Urothelium cell line (cell line): ENCODE data around the gene SIM2.

Experiments
- DNase-seq: peaks from one replicate; pipeline ENCODE4 v3.0.0; 2011; ENCODE audit warnings: low spot score, mixed read lengths
- FAIRE-seq: peaks from 2 replicates; lab custom pipeline; 2011; peaks lifted over from hg19 to GRCh38; lab: Jason Lieb, UNC

The SIM2 gene

DNA sequence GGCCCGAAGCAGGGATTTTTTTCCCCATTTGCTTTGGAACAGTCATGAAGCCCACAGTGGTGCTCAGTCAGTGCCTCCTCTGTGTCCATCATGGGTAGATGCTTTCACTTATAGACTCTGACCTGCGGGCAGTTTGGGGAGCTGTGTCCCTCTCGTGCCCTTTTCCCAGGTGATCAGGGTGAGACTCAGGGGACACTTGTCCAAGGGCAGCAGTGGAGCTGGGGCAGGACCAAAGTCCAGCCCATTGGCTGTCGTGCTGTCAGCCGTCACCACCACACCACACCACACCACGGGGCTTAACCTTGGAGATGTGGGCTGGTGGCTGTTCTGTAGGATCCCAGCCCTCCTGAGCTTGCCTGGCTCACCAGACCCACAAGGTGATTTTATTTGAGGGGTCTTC lies 34.9 kb downstream of the SIM2 start:
- FAIRE-seq, result no peak
- no peak for DNase-seq

DNA sequence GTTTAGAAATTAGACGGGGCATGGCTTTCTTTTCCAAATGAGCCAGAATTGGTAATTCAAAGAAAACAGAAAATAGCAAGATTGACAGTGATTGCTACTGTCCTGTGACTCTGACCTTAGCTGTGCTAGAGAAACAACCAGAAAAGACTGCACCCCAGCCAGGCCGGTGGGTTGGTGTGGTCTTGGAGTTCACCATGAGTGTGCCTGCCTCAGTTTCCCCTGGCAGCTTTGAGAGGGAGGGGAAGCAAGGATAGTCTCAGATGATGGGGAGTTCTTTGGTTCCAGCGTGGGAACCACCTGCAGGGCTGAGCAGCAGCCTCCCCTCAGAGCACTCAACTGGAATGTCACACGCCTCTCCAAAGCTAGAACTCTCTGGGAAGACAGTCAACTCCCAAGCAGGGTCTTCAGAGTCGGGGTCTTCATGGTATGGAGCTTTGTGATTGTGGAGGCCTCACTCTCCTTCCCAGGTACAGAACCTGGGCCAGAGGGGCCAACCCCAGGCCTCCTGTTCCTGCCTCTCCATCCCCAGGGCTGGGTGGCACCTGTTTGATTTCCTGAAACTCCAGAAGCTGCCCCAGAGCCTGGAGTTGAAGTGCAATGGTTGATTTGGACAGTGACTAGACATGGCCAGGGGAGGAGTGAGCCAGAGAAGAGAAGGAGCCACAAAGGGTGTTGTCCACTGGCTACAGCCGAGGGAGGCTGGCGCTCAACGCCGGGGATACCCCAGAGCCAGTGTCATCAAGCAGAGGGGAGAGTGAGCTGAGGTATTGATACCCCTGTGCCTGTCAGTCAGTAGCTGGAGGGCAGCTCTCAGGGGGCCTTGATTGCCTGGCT lies 35.7 kb downstream of the SIM2 start:
- DNase-seq (no peak), FAIRE-seq (no peak)

DNA sequence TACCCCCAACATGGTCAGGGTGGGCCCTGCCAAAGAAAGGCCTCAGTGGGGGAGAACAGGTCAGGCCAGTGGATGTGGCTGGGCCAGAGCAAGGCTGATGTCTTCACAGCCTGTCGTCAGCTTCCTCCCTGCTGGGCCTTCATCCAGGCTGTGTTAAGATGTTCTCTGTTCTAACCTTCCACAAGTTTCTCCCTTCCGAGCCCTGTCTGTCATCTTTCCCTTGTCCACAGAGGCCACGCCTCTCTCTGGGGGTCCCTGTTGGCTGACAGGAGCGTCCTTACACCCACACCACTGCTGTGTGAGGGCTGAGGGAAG lies 36.2 kb downstream of the SIM2 start:
- DNase-seq (no peak), FAIRE-seq (no peak)

- no peak for DNase-seq
- FAIRE-seq, result no peak
Measured at GRCh38 chr21:36735724-36736320, 36.9 kb downstream of the SIM2 start.

DNA sequence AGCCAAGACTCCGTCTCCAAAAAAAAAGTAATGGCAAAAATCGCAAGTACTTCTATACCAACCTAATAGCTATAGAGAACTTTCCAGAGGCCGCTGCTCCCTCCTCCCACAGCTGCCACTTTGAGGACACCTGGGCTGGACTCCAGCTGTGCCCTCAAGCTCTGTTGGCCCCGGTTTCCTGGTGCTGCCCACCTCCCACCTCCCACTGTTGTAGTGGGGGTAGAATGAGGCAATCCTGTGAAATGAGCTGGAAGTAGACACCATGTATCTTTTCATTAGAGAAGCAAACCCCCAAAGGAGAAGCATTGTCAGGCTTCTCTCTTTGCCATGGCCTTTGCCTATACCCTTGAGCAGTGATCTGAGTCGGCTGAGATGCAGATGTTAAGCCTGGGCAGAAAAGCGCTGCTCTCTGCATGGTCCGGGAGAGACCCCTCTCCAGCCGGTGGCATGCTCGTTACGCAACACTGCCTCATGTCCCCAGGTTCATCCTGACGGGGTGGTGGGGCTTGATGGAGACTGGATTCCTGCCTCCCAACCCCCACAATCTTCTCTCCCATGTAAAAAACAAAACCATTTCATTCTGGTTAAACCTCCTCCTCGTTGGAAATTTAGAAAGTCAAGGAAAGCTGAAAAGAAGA lies 39.7 kb downstream of the SIM2 start:
- FAIRE-seq, result no peak
- DNase-seq, result no peak

GRCh38 chr21:36741506-36741905 lies 42.6 kb downstream of the SIM2 start:
- FAIRE-seq (no peak), DNase-seq (no peak)

- DNase-seq (no peak), FAIRE-seq (no peak)
Measured at GRCh38 chr21:36743008-36743407, 44.1 kb downstream of the SIM2 start.

DNA sequence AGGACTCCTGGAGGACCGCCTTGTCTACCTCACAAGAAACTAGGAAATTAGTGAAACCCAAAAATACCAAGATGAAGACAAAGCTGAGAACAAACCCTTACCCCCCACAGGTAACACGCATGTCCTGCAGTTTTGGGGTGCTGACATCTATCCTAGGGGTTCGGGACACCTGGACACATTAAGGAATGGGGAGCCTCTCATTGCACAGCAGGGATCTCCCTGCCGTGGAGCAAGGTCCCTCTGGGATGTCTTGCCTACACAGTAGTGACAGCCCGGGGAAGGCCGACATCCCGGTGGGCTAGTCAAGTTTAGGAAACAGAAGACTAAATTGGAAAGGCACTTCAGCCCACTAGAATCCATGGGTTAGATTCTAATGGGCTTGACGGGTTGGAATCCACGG lies 44.5 kb downstream of the SIM2 start:
- FAIRE-seq, result no peak
- DNase-seq, result no peak

DNA sequence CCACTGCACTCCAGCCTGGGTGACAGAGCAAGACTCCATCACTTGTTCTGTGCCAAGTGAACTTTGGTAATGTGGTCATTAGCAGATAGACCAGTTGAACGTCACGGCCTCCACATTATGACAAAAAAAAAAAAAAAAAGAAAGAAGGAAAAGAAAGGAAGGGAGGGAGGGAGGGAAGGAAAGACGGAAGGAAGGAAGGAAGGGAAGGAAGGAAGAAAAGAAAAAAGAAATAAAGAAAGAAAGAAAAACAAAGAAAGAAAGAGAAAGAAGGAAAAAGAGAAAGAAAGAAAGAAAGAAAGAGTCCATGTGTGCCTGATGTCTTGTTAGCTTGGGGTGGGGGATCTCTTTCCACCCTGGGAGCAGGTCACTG lies 45.3 kb downstream of the SIM2 start:
- DNase-seq (no peak), FAIRE-seq (no peak)

GRCh38 chr21:36744560-36745231 lies 45.8 kb downstream of the SIM2 start:
- no peak for DNase-seq

DNA sequence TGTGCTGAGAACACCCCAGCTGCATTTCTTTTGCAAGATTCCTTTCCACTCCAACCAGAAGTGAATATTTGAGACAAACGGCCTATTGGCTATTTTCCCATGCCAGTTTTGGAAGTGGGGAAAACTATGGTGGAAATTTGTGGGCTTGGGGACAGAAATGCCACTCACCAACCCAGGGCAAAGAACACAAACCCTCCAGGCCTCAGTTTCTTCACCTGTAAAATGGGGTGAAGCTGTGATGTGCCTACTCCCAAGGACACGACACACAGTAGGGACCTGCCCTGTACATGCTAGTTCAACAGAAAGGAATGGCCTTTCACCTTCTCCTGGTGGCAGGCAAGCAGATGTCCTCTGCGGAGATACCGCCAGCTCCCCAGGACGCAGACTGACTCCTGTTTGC lies 46.5 kb downstream of the SIM2 start:
- DNase-seq (no peak), FAIRE-seq (no peak)

More at GRCh38 chr21:36744560-36745231, 45.8 kb downstream of the SIM2 start:
- no peak for FAIRE-seq

DNA sequence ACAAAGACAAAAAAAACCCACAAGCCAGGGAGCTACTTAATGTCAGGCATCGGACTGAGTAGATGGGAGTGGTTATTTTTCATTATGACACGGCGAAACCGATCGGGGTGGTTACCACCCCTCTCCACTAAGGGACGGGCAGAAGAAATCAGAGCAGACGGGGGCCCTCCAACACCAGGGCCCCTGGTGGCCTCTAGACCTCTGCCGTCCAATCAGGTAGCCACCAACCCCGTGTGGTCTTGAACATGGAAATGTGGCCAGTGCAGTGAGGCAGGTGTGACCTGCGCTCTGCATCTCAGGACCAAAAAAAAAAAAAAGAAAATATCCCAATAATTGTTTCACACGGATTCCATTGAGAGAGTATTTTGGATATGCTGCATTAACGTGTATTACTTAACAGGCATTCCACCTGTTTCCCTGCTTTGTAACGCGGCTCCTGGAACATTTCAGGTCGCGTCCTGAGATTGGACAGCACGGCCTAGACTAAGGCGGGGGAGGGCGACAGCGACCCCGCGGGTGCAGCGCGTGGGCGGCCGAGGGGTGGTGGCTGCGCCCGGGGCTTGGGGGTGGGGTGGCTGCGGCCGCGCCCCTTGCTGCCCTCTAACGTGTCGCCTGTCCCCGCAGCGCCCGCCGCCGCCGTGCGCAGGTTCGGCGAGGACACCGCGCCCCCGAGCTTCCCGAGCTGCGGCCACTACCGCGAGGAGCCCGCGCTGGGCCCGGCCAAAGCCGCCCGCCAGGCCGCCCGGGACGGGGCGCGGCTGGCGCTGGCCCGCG lies 48.3 kb downstream of the SIM2 start:
- FAIRE-seq (no peak), DNase-seq (no peak)

DNA sequence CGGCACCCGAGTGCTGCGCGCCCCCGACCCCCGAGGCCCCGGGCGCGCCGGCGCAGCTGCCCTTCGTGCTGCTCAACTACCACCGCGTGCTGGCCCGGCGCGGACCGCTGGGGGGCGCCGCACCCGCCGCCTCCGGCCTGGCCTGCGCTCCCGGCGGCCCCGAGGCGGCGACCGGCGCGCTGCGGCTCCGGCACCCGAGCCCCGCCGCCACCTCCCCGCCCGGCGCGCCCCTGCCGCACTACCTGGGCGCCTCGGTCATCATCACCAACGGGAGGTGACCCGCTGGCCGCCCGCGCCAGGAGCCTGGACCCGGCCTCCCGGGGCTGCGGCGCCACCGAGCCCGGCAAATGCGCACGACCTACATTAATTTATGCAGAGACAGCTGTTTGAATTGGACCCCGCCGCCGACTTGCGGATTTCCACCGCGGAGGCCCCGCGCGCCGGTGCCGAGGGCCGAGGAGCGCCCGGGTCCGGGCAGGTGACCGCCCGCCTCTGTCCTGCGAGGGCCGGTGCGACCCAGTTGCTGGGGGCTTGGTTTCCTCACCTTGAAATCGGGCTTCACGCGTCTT lies 49.0 kb downstream of the SIM2 start:
- FAIRE-seq (no peak), DNase-seq (no peak)

- DNase-seq (no peak), FAIRE-seq (no peak)
Measured at GRCh38 chr21:36749935-36750575, 51.1 kb downstream of the SIM2 start.

- FAIRE-seq, result no peak
Measured at GRCh38 chr21:36750576-36750959, 51.7 kb downstream of the SIM2 start.

GRCh38 chr21:36751383-36751782 lies 52.5 kb downstream of the SIM2 start:
- DNase-seq (no peak), FAIRE-seq (no peak)

More at GRCh38 chr21:36750576-36750959, 51.7 kb downstream of the SIM2 start:
- DNase-seq, result no peak

DNA sequence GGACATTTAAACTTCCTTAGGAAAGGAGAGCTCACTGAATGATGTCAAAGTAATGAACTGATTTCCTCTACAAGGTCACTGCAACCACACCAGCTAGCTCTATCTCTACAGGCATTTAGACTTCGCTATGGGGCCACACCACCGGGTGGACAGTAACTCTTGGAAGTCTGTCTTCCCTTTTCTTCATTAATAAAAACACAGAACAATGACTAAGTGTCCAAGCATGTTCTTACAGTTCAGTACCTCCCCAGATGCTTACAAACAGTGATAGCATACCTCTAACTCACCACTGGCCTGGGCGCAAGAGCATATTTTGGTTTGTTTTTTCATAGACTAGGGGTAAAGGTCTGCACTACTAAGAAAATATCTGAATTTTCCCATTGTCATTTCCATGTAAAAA lies 54.6 kb downstream of the SIM2 start:
- FAIRE-seq, result no peak

GRCh38 chr21:36754241-36754898 lies 55.5 kb downstream of the SIM2 start:
- FAIRE-seq (no peak), DNase-seq (no peak)

More for the DNA sequence above, 54.6 kb downstream of the SIM2 start:
- no peak for DNase-seq

DNA sequence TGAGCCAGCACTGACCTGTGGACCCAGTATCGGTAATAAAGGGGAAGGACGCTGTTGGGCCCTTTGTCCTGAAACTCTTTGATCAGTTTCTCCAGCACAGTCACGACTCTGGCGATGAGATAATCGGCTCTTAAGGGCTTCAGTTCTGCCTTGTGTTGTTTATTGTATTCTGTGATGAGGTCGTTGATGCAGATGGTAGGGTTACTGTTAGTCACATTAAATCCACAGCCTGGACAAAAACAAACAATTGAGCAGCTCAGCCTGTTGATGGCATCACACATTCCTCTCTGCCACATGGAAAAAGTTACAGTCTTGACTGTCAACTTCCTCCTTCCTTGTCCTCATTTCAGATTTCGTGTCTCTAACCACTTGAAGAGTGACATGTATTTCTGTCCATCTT lies 57.6 kb downstream of the SIM2 start:
- FAIRE-seq (no peak), DNase-seq (no peak)

- DNase-seq (no peak), FAIRE-seq (no peak)
Measured at GRCh38 chr21:36757196-36757595, 58.3 kb downstream of the SIM2 start.
